Bronchial epithelial cell (primary cell): ENCODE results near the gene SMARCA4. TPM values are rescaled to one million over a fixed set of nuclear protein-coding genes. Genes with fewer than 3 reads are reported as not detected.

ENCODE experiments used
- DNase-seq: peaks from one replicate; pipeline ENCODE4 v3.0.0-alpha.2; 2010; ENCODE audit warnings: low read depth
- FAIRE-seq: peaks from 2 replicates; lab custom pipeline; 2011; peaks lifted over from hg19 to GRCh38; lab: Jason Lieb, UNC
- H3K27me3 ChIP-seq: 2 replicates; pipeline ENCODE4 v1.5.1; 2011; ENCODE audit warnings: low read length; ENCODE audit not compliant: control insufficient read depth, insufficient read depth
- H3K36me3 ChIP-seq: 2 replicates; pipeline ENCODE4 v1.5.1; 2011; ENCODE audit warnings: low read length; ENCODE audit not compliant: control insufficient read depth, insufficient read depth
- H3K4me3 ChIP-seq: 2 replicates; pipeline ENCODE4 v1.5.1; 2011; ENCODE audit warnings: mild to moderate bottlenecking, low read depth, low read length, control low read depth
- total RNA-seq: library from RNA; depleted of rRNA; stranded (reverse); fragments of >200 nt; gene quantifications from 2 replicates; pipeline ENCODE4 v1.2.1, GENCODE V29; 2014
- TF ChIP-seq, protein P1 (sequence below): IDR thresholded peaks from 2 replicates; pipeline ENCODE4 v1.5.1; 2011; ENCODE audit warnings: mild to moderate bottlenecking, moderate library complexity, low read length, control low read depth, inconsistent platforms; ENCODE audit not compliant: insufficient read depth, severe bottlenecking

The SMARCA4 gene
- total RNA-seq, 1 donor from 2014 or later = 49.2 TPM

GRCh38 chr19:11020423-11020822, 59.6 kb downstream of the SMARCA4 start:
- H3K27me3 ChIP-seq = no peaks in the 10 kb centered on the region
- peaks cover 63% of the 10 kb centered on the region for H3K36me3 ChIP-seq
- no peak for FAIRE-seq
- H3K4me3 ChIP-seq = no peak overlapping the region
- TF ChIP-seq, protein P1, sequence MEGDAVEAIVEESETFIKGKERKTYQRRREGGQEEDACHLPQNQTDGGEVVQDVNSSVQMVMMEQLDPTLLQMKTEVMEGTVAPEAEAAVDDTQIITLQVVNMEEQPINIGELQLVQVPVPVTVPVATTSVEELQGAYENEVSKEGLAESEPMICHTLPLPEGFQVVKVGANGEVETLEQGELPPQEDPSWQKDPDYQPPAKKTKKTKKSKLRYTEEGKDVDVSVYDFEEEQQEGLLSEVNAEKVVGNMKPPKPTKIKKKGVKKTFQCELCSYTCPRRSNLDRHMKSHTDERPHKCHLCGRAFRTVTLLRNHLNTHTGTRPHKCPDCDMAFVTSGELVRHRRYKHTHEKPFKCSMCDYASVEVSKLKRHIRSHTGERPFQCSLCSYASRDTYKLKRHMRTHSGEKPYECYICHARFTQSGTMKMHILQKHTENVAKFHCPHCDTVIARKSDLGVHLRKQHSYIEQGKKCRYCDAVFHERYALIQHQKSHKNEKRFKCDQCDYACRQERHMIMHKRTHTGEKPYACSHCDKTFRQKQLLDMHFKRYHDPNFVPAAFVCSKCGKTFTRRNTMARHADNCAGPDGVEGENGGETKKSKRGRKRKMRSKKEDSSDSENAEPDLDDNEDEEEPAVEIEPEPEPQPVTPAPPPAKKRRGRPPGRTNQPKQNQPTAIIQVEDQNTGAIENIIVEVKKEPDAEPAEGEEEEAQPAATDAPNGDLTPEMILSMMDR = no peak
- DNase-seq = no peak

- DNase-seq = no peak
- no peak for FAIRE-seq
- no peaks in the 10 kb centered on the region for H3K27me3 ChIP-seq
- TF ChIP-seq, protein P1 = no peak
- no peak overlapping the region for H3K4me3 ChIP-seq
- peaks cover 67% of the 10 kb centered on the region for H3K36me3 ChIP-seq
These were observed 60.3 kb downstream of the SMARCA4 start for GRCh38 chr19:11020982-11021759.

DNA sequence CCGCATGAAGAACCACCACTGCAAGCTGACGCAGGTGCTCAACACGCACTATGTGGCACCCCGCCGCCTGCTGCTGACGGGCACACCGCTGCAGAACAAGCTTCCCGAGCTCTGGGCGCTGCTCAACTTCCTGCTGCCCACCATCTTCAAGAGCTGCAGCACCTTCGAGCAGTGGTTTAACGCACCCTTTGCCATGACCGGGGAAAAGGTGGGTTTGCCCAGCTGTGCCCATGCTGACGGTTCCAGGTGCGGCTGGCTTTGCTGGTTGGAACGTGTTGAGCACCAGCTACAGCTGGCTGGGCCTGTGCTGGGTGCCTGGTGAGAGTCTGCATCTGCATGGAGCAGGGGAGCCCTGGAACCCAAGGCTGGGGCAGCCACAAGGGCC, 60.9 kb downstream of the SMARCA4 start:
- Histone ChIP-seq H3K36me3 (peaks cover 67% of the 10 kb centered on the region), H3K27me3 (no peaks in the 10 kb centered on the region), H3K4me3 (no peak overlapping the region)
- DNase-seq = no peak
- TF ChIP-seq, protein P1 = no peak
- no peak for FAIRE-seq

GRCh38 chr19:11023016-11023415, 62.2 kb downstream of the SMARCA4 start:
- peaks cover 71% of the 10 kb centered on the region for H3K36me3 ChIP-seq
- TF ChIP-seq, protein P1 = no peak

DNA sequence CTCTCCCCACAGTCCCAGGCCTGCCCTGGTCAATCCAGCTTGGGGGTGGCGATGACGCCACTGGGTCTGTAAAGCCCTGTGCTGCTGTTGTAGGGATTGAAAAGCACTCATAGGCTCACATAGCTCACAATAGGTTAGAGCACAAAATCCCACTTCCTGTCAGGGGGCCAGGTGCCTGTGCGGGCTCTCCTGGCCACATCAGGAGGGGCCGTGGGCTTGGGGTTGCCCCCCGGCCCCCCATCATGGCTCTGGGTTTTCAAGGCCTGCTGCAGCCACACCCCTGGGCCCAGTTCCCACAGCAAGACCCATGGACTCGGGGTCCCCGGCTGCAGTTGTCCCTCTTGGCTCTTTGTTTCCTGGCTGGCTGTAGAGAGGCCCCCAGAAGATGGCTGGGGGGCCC, 62.9 kb downstream of the SMARCA4 start:
- FAIRE-seq = no peak
- no peak overlapping the region for H3K4me3 ChIP-seq
- peaks cover 68% of the 10 kb centered on the region for H3K36me3 ChIP-seq
- DNase-seq = no peak
- TF ChIP-seq, protein P1 = no peak
- H3K27me3 ChIP-seq = no peaks in the 10 kb centered on the region

More at GRCh38 chr19:11023016-11023415, 62.2 kb downstream of the SMARCA4 start:
- FAIRE-seq (no peak), DNase-seq (no peak)
- Histone ChIP-seq H3K4me3 (no peak overlapping the region), H3K27me3 (no peaks in the 10 kb centered on the region)
